Neural progenitor cell (in vitro differentiated cells): ENCODE data around the gene TNNT3. TPM values are rescaled to one million over a fixed set of nuclear protein-coding genes. Genes with fewer than 3 reads are reported as not detected.
"Not testable (repeated sequence)": the region's sequence is repeated elsewhere in the genome, so short reads cannot be mapped to it uniquely, and the experiment has no call there.

Source experiments
- DNase-seq: peaks from one replicate; pipeline ENCODE4 v3.0.0-alpha.2; 2016; ENCODE audit warnings: low spot score
- H2AFZ ChIP-seq: fragments of 200-600 bp; sonication (generic); replicated peaks from 2 replicates; pipeline ENCODE4 v1.6.1; 2016; ENCODE audit warnings: antibody characterized with exemption
- H3F3A ChIP-seq: fragments of 200-600 bp; sonication (generic); 2 replicates; pipeline ENCODE4 v1.6.1; 2016; ENCODE audit warnings: antibody characterized with exemption, low read depth
- H3K27ac ChIP-seq: fragments of 200-600 bp; sonication (generic); 2 replicates; pipeline ENCODE4 v1.5.1; 2016; ENCODE audit warnings: mild to moderate bottlenecking
- H3K27me3 ChIP-seq: fragments of 200-600 bp; sonication (generic); 2 replicates; pipeline ENCODE4 v1.6.1; 2016; ENCODE audit warnings: mild to moderate bottlenecking, moderate library complexity
- H3K36me3 ChIP-seq: fragments of 200-600 bp; sonication (generic); 2 replicates; pipeline ENCODE4 v1.5.1; 2016
- H3K4me1 ChIP-seq: fragments of 200-600 bp; sonication (generic); 2 replicates; pipeline ENCODE4 v1.6.1; 2016; ENCODE audit warnings: mixed run types
- H3K4me2 ChIP-seq: fragments of 200-600 bp; sonication (generic); 2 replicates; pipeline ENCODE4 v1.6.1; 2016
- H3K4me3 ChIP-seq: fragments of 200-600 bp; sonication (generic); 2 replicates; pipeline ENCODE4 v1.5.1; 2016
- H3K79me2 ChIP-seq: fragments of 200-600 bp; sonication (generic); 2 replicates; pipeline ENCODE4 v1.6.1; 2016; ENCODE audit warnings: low read depth
- H3K9ac ChIP-seq: fragments of 200-600 bp; sonication (generic); 2 replicates; pipeline ENCODE4 v1.6.1; 2016
- H3K9me3 ChIP-seq: fragments of 200-600 bp; sonication (generic); 2 replicates; pipeline ENCODE4 v1.5.1; 2016; ENCODE audit warnings: low read depth
- H4K20me1 ChIP-seq: fragments of 200-600 bp; sonication (generic); 2 replicates; pipeline ENCODE4 v1.6.1; 2016; ENCODE audit warnings: low read depth
- H3K27ac Mint-ChIP-seq: 3 replicates; pipeline ENCODE4 v1.8.0; 2021; ENCODE audit warnings: mixed read lengths
- H3K27me3 Mint-ChIP-seq: 2 replicates; pipeline ENCODE4 v1.8.0; 2022; ENCODE audit warnings: low read depth, mild to moderate bottlenecking, inconsistent platforms, moderate library complexity, mixed read lengths; ENCODE audit not compliant: insufficient read depth
- H3K36me3 Mint-ChIP-seq: 3 replicates; pipeline ENCODE4 v1.8.0; 2021; ENCODE audit warnings: mixed read lengths
- H3K4me1 Mint-ChIP-seq: 3 replicates; pipeline ENCODE4 v1.8.0; 2021; ENCODE audit warnings: mixed read lengths
- H3K4me3 Mint-ChIP-seq: 3 replicates; pipeline ENCODE4 v1.8.0; 2021; ENCODE audit warnings: mild to moderate bottlenecking, moderate library complexity, mixed read lengths
- H3K9me3 Mint-ChIP-seq: 3 replicates; pipeline ENCODE4 v1.8.0; 2020; ENCODE audit warnings: mixed read lengths
- CTCF ChIP-seq: fragments of 200-600 bp; sonication (generic); IDR thresholded peaks from 2 replicates; pipeline ENCODE4 v1.5.1; 2017; ENCODE audit warnings: antibody characterized with exemption, mild to moderate bottlenecking
- EZH2 ChIP-seq: fragments of 200-600 bp; sonication (generic); IDR thresholded peaks from 2 replicates; pipeline ENCODE4 v1.6.1; 2017; ENCODE audit warnings: antibody characterized with exemption, mild to moderate bottlenecking, moderate library complexity
- EZH2phosphoT487 ChIP-seq: fragments of 200-600 bp; sonication (generic); IDR thresholded peaks from 2 replicates; pipeline ENCODE4 v1.6.1; 2017; ENCODE audit warnings: antibody characterized with exemption
- total RNA-seq: library from RNA; depleted of rRNA; stranded (reverse); fragments of >200 nt; gene quantifications from 2 replicates; pipeline ENCODE4 v1.2.3, GENCODE V29; 2015; ENCODE audit warnings: low replicate concordance

The TNNT3 gene
- total RNA-seq, 1 donor from 2014 or later, result 0.92 TPM

GRCh38 chr11:1882265-1883238 is 37.0 kb upstream of the TNNT3 start:
- Histone ChIP-seq H3K9me3 (no peaks in the 10 kb centered on the region), H3K4me1 (peaks cover 6% of the 10 kb centered on the region), H3F3A (no peaks in the 10 kb centered on the region), H3K4me2 (peak overlapping the region; percentile 21), H3K4me3 (no peak overlapping the region), H3K36me3 (no peaks in the 10 kb centered on the region), H3K79me2 (no peaks in the 10 kb centered on the region), H3K27me3 (peaks cover 7% of the 10 kb centered on the region), H4K20me1 (no peaks in the 10 kb centered on the region), H3K27ac (no peak overlapping the region), H2AFZ (peak overlapping the region; percentile 43), H3K9ac (no peak overlapping the region)
- DNase-seq, result peak; percentile 93
- peaks cover 6% of the 10 kb centered on the region for H3K4me1 Mint-ChIP-seq
- H3K36me3 Mint-ChIP-seq, result no peaks in the 10 kb centered on the region
- no peaks in the 10 kb centered on the region for H3K9me3 Mint-ChIP-seq
- H3K27me3 Mint-ChIP-seq, result peaks cover 1% of the 10 kb centered on the region
- H3K4me3 Mint-ChIP-seq, result no peak overlapping the region
- H3K27ac Mint-ChIP-seq, result no peak overlapping the region
- peak; percentile 92 for TF ChIP-seq CTCF
- no peak for TF ChIP-seq EZH2phosphoT487

- Mint-ChIP-seq H3K36me3 (no peaks in the 10 kb centered on the region), H3K4me1 (peaks cover 5% of the 10 kb centered on the region), H3K27me3 (peaks cover under 1% of the 10 kb centered on the region), H3K4me3 (no peak overlapping the region), H3K9me3 (no peaks in the 10 kb centered on the region), H3K27ac (no peak overlapping the region)
- Histone ChIP-seq H3K9ac (no peak overlapping the region), H3K9me3 (no peaks in the 10 kb centered on the region), H3K79me2 (no peaks in the 10 kb centered on the region), H3K36me3 (no peaks in the 10 kb centered on the region), H3K27me3 (peaks cover 7% of the 10 kb centered on the region), H3K27ac (no peak overlapping the region), H2AFZ (no peak overlapping the region), H3F3A (no peaks in the 10 kb centered on the region), H3K4me2 (no peak overlapping the region), H4K20me1 (no peaks in the 10 kb centered on the region), H3K4me1 (peaks cover 6% of the 10 kb centered on the region), H3K4me3 (no peak overlapping the region)
- no peak for DNase-seq
- TF ChIP-seq EZH2 (no peak), CTCF (no peak), EZH2phosphoT487 (no peak)
Measured at GRCh38 chr11:1883346-1884302, 35.9 kb upstream of the TNNT3 start.

- no peaks in the 10 kb centered on the region for H3K79me2 ChIP-seq
- DNase-seq, result no peak
- no peaks in the 10 kb centered on the region for H3K36me3 ChIP-seq
- H3K27me3 ChIP-seq, result peaks cover 7% of the 10 kb centered on the region
- Mint-ChIP-seq H3K4me3 (no peak overlapping the region), H3K4me1 (peaks cover 5% of the 10 kb centered on the region), H3K27ac (no peak overlapping the region), H3K27me3 (peaks cover 4% of the 10 kb centered on the region), H3K36me3 (no peaks in the 10 kb centered on the region), H3K9me3 (no peaks in the 10 kb centered on the region)
- peaks cover 6% of the 10 kb centered on the region for H3K4me1 ChIP-seq
- TF ChIP-seq EZH2, result no peak
- no peak for TF ChIP-seq EZH2phosphoT487
- no peak for TF ChIP-seq CTCF
- no peak overlapping the region for H3K4me3 ChIP-seq
- no peak overlapping the region for H3K4me2 ChIP-seq
- no peak overlapping the region for H3K27ac ChIP-seq
- H3K9me3 ChIP-seq, result no peaks in the 10 kb centered on the region
- no peak overlapping the region for H2AFZ ChIP-seq
- H3F3A ChIP-seq, result no peaks in the 10 kb centered on the region
- no peak overlapping the region for H3K9ac ChIP-seq
- no peaks in the 10 kb centered on the region for H4K20me1 ChIP-seq
Measured at GRCh38 chr11:1884303-1884700, 35.2 kb upstream of the TNNT3 start.

GRCh38 chr11:1886551-1886950 is 33.0 kb upstream of the TNNT3 start:
- H3K27me3 ChIP-seq, H3K4me3 Mint-ChIP-seq, H3K4me2 ChIP-seq, H3F3A ChIP-seq, H3K79me2 ChIP-seq, H4K20me1 ChIP-seq, H3K4me3 ChIP-seq, DNase-seq, H2AFZ ChIP-seq, H3K27ac Mint-ChIP-seq, H3K4me1 Mint-ChIP-seq, H3K9ac ChIP-seq, H3K36me3 ChIP-seq, H3K36me3 Mint-ChIP-seq, H3K4me1 ChIP-seq, H3K27me3 Mint-ChIP-seq, H3K9me3 Mint-ChIP-seq, H3K9me3 ChIP-seq, H3K27ac ChIP-seq: not testable (repeated sequence)
